ENCODE measurements around the gene ESYT2. TPM values are rescaled to one million over a fixed set of nuclear protein-coding genes. Genes with fewer than 3 reads are reported as not detected.

The ESYT2 gene
- polyA plus RNA-seq, 1 donor (not counting 4 experiments of a cell fraction or from before 2014, with no cell fraction given) = 45.9 TPM

DNA sequence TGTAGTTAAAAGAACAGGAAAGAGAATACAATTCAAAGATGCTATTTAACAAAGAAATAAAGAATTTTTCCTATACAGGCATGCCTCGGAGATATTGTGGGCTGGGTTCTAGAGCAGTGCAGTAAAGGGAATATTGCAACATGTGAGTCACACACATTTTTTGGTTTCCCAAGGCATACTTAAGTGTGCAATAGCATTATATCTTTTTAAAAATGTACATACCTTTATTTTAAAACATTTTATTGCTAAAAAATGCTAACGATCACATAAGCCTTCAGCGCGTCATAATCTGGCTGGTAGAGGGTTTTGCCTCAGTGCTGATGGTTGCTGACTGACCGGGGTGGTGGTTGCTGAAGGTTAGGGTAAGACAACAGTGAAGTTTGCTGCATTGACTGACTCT, 54.4 kb downstream of the ESYT2 start:
- DNase-seq (ENCODE audit: low read depth, low spot score) (no peak), FAIRE-seq (no peak)
- Histone ChIP-seq H3K9me3 (ENCODE audit: control insufficient read depth, low read depth, low read length) (no peaks in the 10 kb centered on the region), H3K4me3 (ENCODE audit: control insufficient read depth in 2 of 3, extremely low read depth in 1 of 3, insufficient read depth in 2 of 3, low read depth in 1 of 3, low read length in 3 of 3) (no peak overlapping the region), H3K4me1 (ENCODE audit: control insufficient read depth, extremely low read depth, insufficient read depth, low read length) (no peaks in the 10 kb centered on the region), H3K27me3 (ENCODE audit: control insufficient read depth, extremely low read depth, insufficient read depth, low read length) (no peaks in the 10 kb centered on the region), H3K27ac (ENCODE audit: control insufficient read depth, insufficient read depth, low read length) (no peak overlapping the region), H3K36me3 (ENCODE audit: control insufficient read depth in 2 of 2, extremely low read depth in 1 of 2, insufficient read depth in 2 of 2, low read length in 2 of 2) (peaks cover 2 to 5% of the 10 kb centered on the region in 2 experiments), H4K20me1 (ENCODE audit: control insufficient read depth, extremely low read depth, insufficient read depth, low read length) (no peaks in the 10 kb centered on the region), H3K79me2 (ENCODE audit: control insufficient read depth, insufficient read depth, low read length) (no peaks in the 10 kb centered on the region), H2AFZ (ENCODE audit: control insufficient read depth, low read length) (no peak overlapping the region), H3K4me2 (ENCODE audit: control insufficient read depth, extremely low read depth, insufficient read depth, low read depth, low read length) (no peak overlapping the region), H3K9ac (ENCODE audit: control insufficient read depth, extremely low read depth, insufficient read depth, low read length) (no peak overlapping the region), H3K9me1 (ENCODE audit: control insufficient read depth, extremely low read depth, insufficient read depth, low read length) (no peaks in the 10 kb centered on the region)
- dilution Hi-C loops (cut with MboI; ENCODE audit: extremely low pct_ligation_motif_present, low sequenced_read_pairs) = no loop called here
- no peak for TF ChIP-seq EZH2 (IDR thresholded peaks at IDR 0.05; ENCODE audit: low read length)
- TF ChIP-seq, protein P1, sequence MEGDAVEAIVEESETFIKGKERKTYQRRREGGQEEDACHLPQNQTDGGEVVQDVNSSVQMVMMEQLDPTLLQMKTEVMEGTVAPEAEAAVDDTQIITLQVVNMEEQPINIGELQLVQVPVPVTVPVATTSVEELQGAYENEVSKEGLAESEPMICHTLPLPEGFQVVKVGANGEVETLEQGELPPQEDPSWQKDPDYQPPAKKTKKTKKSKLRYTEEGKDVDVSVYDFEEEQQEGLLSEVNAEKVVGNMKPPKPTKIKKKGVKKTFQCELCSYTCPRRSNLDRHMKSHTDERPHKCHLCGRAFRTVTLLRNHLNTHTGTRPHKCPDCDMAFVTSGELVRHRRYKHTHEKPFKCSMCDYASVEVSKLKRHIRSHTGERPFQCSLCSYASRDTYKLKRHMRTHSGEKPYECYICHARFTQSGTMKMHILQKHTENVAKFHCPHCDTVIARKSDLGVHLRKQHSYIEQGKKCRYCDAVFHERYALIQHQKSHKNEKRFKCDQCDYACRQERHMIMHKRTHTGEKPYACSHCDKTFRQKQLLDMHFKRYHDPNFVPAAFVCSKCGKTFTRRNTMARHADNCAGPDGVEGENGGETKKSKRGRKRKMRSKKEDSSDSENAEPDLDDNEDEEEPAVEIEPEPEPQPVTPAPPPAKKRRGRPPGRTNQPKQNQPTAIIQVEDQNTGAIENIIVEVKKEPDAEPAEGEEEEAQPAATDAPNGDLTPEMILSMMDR (optimal IDR thresholded peaks at IDR 0.05 in 1 of 3, IDR thresholded peaks at IDR 0.05 in 1 of 3, conservative IDR thresholded peaks at IDR 0.05 in 1 of 3; ENCODE audit: extremely low read depth in 1 of 3, insufficient read depth in 2 of 3, low read length in 3 of 3) = no peak

DNA sequence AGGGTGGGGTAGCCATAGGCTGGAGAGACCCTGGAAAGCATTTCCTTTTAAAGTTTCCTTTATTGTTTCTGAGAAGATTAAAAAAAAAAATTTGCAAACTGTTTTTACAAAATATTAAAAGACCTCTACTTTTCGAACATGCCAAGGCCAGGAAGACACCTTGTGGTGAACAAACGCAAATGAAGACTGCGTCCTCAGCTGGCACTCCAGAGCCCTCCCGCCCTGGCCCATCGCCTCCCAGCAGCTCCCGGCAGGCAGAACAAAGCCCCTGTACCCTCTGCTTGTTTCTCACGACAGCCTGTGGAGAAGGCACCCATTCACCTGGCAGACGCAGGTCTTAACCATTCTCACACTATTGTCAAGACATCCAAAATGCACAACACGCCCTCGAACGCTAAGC, 56.4 kb downstream of the ESYT2 start:
- peaks cover 2 to 7% of the 10 kb centered on the region in 2 experiments for H3K36me3 ChIP-seq (ENCODE audit: control insufficient read depth in 2 of 2, extremely low read depth in 1 of 2, insufficient read depth in 2 of 2, low read length in 2 of 2)
- H3K4me2 ChIP-seq (ENCODE audit: control insufficient read depth, extremely low read depth, insufficient read depth, low read depth, low read length) = no peak overlapping the region
- H2AFZ ChIP-seq (ENCODE audit: control insufficient read depth, low read length) = no peak overlapping the region
- no peak for TF ChIP-seq EZH2 (IDR thresholded peaks at IDR 0.05; ENCODE audit: low read length)
- TF ChIP-seq, protein P1 (optimal IDR thresholded peaks at IDR 0.05 in 1 of 3, IDR thresholded peaks at IDR 0.05 in 1 of 3, conservative IDR thresholded peaks at IDR 0.05 in 1 of 3; ENCODE audit: extremely low read depth in 1 of 3, insufficient read depth in 2 of 3, low read length in 3 of 3) = no peak
- no peaks in the 10 kb centered on the region for H3K27me3 ChIP-seq (ENCODE audit: control insufficient read depth, extremely low read depth, insufficient read depth, low read length)
- no peak overlapping the region for H3K9ac ChIP-seq (ENCODE audit: control insufficient read depth, extremely low read depth, insufficient read depth, low read length)
- FAIRE-seq (no peak), DNase-seq (ENCODE audit: low read depth, low spot score) (no peak)
- H3K9me1 ChIP-seq (ENCODE audit: control insufficient read depth, extremely low read depth, insufficient read depth, low read length) = no peaks in the 10 kb centered on the region
- H3K4me3 ChIP-seq (ENCODE audit: control insufficient read depth in 2 of 3, extremely low read depth in 1 of 3, insufficient read depth in 2 of 3, low read depth in 1 of 3, low read length in 3 of 3) = no peak overlapping the region
- no peak overlapping the region for H3K27ac ChIP-seq (ENCODE audit: control insufficient read depth, insufficient read depth, low read length)
- H3K4me1 ChIP-seq (ENCODE audit: control insufficient read depth, extremely low read depth, insufficient read depth, low read length) = no peaks in the 10 kb centered on the region
- H3K79me2 ChIP-seq (ENCODE audit: control insufficient read depth, insufficient read depth, low read length) = no peaks in the 10 kb centered on the region
- dilution Hi-C loops (cut with MboI; ENCODE audit: extremely low pct_ligation_motif_present, low sequenced_read_pairs) = no loop called here
- H4K20me1 ChIP-seq (ENCODE audit: control insufficient read depth, extremely low read depth, insufficient read depth, low read length) = no peaks in the 10 kb centered on the region
- no peaks in the 10 kb centered on the region for H3K9me3 ChIP-seq (ENCODE audit: control insufficient read depth, low read depth, low read length)
